Calu3 (cell line): Measurements from ENCODE around the gene WWTR1. TPM values are rescaled to one million over a fixed set of nuclear protein-coding genes. Genes with fewer than 3 reads are reported as not detected.

Source experiments
- BruUV-seq: library from RNA; stranded (reverse); fragments of 400-500 nt; replicated peaks from 2 replicates; lab custom pipeline; 2021; lab: Mats Ljungman, UMichigan
- CTCF ChIA-PET: fragments of 300-600 bp; sonication (Branson Sonifier 250); formaldehyde crosslinking; loops from one replicate; lab custom pipeline; 2022; ENCODE audit warnings: antibody characterized with exemption; lab: Charles Lee
- DNase-seq: peaks from one replicate; pipeline ENCODE4 v3.0.0; 2022
- H3K27ac Mint-ChIP-seq: one replicate; pipeline ENCODE4 v1.8.0; 2022; ENCODE audit warnings: mixed read lengths; ENCODE audit not compliant: unreplicated experiment
- H3K27me3 Mint-ChIP-seq: one replicate; pipeline ENCODE4 v1.8.0; 2022; ENCODE audit warnings: mixed read lengths; ENCODE audit not compliant: unreplicated experiment
- H3K36me3 Mint-ChIP-seq: one replicate; pipeline ENCODE4 v1.8.0; 2022; ENCODE audit warnings: mild to moderate bottlenecking, moderate library complexity, mixed read lengths; ENCODE audit not compliant: insufficient read depth, unreplicated experiment
- H3K4me1 Mint-ChIP-seq: one replicate; pipeline ENCODE4 v1.8.0; 2022; ENCODE audit warnings: mild to moderate bottlenecking, low read depth, mixed read lengths; ENCODE audit not compliant: unreplicated experiment
- H3K4me3 Mint-ChIP-seq: one replicate; pipeline ENCODE4 v1.8.0; 2022; ENCODE audit warnings: mild to moderate bottlenecking, low read depth, moderate library complexity, mixed read lengths; ENCODE audit not compliant: unreplicated experiment
- H3K9me3 Mint-ChIP-seq: one replicate; pipeline ENCODE4 v1.8.0; 2022; ENCODE audit warnings: low read depth, mixed read lengths; ENCODE audit not compliant: unreplicated experiment
- intact Hi-C: fragments of 100-400 bp; cut with micrococcal nuclease; formaldehyde crosslinking; loops from one replicate; pipeline ENCODE4 v1.10.0; 2022; ENCODE audit not compliant: unreplicated experiment
- total RNA-seq: library from RNA; stranded (reverse); gene quantifications from 2 replicates; pipeline ENCODE4 v1.2.3, GENCODE V29; 2022
- TF ChIP-seq, protein P1 (sequence below): fragments of 200-600 bp; IDR thresholded peaks from one replicate; pipeline ENCODE4 v1.8.0; 2022; ENCODE audit warnings: antibody characterized with exemption; ENCODE audit not compliant: unreplicated experiment

WWTR1 gene
- total RNA-seq, 1 experiment from 2014 or later: 269 TPM

DNA sequence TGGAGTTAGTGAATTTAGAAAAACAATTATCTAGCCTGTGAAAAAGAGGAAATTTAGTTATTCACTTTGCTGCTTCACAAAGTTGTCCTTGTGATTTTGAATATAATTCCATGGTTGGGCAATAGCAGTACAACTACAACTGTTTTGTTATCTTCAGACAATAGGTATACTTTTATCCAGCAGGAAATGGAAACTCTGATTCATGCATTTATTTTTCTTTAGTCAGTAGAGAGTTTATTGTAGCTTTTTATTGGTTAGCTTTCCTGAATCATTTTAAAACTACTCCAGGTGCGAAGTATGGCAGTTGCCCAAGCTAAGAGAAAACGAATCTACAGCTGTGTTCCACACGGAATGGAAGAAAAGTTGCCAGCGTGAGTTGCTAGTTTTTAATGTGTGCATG is 103.0 kb downstream of the WWTR1 start:
- CTCF ChIA-PET: interaction anchor here (0.6 to 2.6 kb wide), 14 partner anchors 14 to 257 kb away, joined by 3 to 10 read pairs (median 3); partner anchors contain the start of gene COMMD2
- Mint-ChIP-seq H3K36me3 (peaks cover 94% of the 10 kb centered on the region), H3K27ac (peak overlapping the region; percentile 96), H3K4me3 (peak overlapping the region; percentile 51), H3K27me3 (no peaks in the 10 kb centered on the region), H3K9me3 (no peaks in the 10 kb centered on the region), H3K4me1 (peaks cover 83% of the 10 kb centered on the region)
- TF ChIP-seq, protein P1, sequence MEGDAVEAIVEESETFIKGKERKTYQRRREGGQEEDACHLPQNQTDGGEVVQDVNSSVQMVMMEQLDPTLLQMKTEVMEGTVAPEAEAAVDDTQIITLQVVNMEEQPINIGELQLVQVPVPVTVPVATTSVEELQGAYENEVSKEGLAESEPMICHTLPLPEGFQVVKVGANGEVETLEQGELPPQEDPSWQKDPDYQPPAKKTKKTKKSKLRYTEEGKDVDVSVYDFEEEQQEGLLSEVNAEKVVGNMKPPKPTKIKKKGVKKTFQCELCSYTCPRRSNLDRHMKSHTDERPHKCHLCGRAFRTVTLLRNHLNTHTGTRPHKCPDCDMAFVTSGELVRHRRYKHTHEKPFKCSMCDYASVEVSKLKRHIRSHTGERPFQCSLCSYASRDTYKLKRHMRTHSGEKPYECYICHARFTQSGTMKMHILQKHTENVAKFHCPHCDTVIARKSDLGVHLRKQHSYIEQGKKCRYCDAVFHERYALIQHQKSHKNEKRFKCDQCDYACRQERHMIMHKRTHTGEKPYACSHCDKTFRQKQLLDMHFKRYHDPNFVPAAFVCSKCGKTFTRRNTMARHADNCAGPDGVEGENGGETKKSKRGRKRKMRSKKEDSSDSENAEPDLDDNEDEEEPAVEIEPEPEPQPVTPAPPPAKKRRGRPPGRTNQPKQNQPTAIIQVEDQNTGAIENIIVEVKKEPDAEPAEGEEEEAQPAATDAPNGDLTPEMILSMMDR: no peak
- no peak for DNase-seq
- BruUV-seq: no TSS peak
- intact Hi-C loops: loop anchor here (1.0 to 2.0 kb wide), 2 partner anchors 15 to 28 kb away; no protein-coding TSS in a partner anchor

DNA sequence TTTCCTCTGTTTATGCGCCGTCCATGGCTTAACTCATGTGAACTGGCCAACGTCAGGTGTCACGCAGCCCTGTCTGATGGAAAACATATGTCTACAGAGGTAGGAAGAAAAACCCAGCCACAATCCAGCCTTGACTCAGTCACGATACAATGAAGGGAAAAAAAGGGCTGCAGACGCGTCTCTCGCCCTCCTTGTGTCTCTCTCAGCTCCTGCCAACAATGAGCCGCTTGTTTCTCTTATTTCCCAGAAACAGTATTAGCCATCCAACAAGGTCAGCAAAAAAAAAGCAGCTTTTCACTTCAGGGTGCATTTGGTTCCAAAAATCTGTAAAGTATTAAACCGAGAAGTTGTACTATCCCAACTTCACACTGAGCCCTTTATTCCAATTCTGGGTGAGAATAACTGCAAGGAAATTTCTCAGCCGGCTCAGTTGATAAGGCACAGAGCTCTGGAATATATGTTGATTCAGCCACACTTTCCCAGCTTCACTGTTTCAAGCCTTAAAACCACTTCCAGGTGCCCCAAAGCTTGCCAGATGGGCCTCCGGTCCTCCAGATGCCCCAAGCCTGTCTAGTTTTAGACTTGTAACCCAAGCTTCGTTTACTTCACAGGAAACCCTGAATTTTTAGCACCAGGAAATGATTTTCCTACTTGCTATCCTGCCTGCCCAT is 103.9 kb downstream of the WWTR1 start:
- Mint-ChIP-seq H3K4me3 (peak overlapping the region; percentile 51), H3K36me3 (peaks cover 94% of the 10 kb centered on the region), H3K27me3 (no peaks in the 10 kb centered on the region), H3K9me3 (no peaks in the 10 kb centered on the region), H3K27ac (peak overlapping the region; percentile 96), H3K4me1 (peaks cover 81% of the 10 kb centered on the region)
- intact Hi-C loops: loop anchor here (1.0 to 2.0 kb wide), 2 partner anchors 14 to 29 kb away; no protein-coding TSS in a partner anchor
- peak; percentile 62 for DNase-seq
- no TSS peak for BruUV-seq
- CTCF ChIA-PET: interaction anchor here (0.6 to 2.2 kb wide), 14 partner anchors 9 to 393 kb away, joined by 3 to 8 read pairs (median 4); partner anchors contain the start of genes TM4SF1 and WWTR1
- TF ChIP-seq, protein P1: no peak

DNA sequence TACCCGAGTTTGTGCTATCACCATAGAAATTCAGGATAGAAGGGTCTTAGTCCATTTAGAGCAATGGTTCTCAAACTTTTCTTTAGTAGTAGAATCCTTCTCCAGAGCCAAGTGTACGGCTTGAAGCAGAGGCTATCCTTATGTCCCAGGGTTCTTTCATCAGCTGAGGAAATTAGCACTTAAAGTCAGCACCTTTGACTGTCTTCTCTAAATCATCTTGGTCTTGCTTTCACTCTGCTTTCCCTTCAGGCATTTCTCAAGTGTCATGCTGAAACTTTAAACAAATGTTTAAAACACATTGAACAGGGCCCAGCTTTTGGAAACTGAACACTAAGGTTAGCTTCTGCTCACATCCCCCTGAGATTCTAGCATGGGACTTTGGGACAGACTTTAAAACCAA is 105.1 kb downstream of the WWTR1 start:
- Mint-ChIP-seq H3K4me3 (no peak overlapping the region), H3K27me3 (no peaks in the 10 kb centered on the region), H3K27ac (peak overlapping the region; percentile 96), H3K36me3 (peaks cover 95% of the 10 kb centered on the region), H3K4me1 (peaks cover 82% of the 10 kb centered on the region), H3K9me3 (no peaks in the 10 kb centered on the region)
- intact Hi-C loops: no loop called here
- CTCF ChIA-PET: no interaction called here
- DNase-seq: no peak
- TF ChIP-seq, protein P1: no peak
- BruUV-seq: no TSS peak

DNA sequence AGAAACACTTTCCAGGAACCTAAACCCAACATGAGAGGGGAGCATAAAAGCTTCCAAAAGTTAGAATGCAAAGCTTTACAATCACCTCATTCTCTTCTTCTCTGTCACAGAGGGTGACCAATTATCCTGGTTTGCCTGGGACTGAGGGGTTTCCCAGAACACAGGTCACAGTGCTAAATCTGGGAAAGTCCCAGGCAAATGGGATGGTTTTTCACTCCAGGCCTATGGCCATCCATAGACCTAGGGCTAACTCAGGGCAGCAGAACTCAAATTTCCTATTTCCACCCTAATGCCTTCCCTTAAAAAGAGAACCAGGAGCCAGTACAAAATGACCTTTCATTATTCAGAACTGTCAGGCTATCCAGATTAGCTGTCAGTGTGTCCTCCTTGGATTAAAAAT is 106.3 kb downstream of the WWTR1 start:
- Mint-ChIP-seq H3K27me3 (no peaks in the 10 kb centered on the region), H3K27ac (peak overlapping the region; percentile 96)
- BruUV-seq: no TSS peak

More for the DNA sequence above, 106.3 kb downstream of the WWTR1 start:
- no peak for DNase-seq
- H3K9me3 Mint-ChIP-seq: no peaks in the 10 kb centered on the region
- CTCF ChIA-PET: interaction anchor here (0.6 kb wide), 1 partner anchor 105 kb away, joined by 6 read pairs; no protein-coding TSS in a partner anchor
- peaks cover 98% of the 10 kb centered on the region for H3K36me3 Mint-ChIP-seq
- intact Hi-C loops: no loop called here
- TF ChIP-seq, protein P1: no peak
- H3K4me3 Mint-ChIP-seq: no peak overlapping the region
- peaks cover 89% of the 10 kb centered on the region for H3K4me1 Mint-ChIP-seq
